ENCODE results near the gene COPB2. TPM values are rescaled to one million over a fixed set of nuclear protein-coding genes. Genes with fewer than 3 reads are reported as not detected.
"Not testable (repeated sequence)": the region's sequence is repeated elsewhere in the genome, so short reads cannot be mapped to it uniquely, and the experiment has no call there.

COPB2 gene
- total RNA-seq, 1 donor from 2014 or later = 159 TPM

DNA sequence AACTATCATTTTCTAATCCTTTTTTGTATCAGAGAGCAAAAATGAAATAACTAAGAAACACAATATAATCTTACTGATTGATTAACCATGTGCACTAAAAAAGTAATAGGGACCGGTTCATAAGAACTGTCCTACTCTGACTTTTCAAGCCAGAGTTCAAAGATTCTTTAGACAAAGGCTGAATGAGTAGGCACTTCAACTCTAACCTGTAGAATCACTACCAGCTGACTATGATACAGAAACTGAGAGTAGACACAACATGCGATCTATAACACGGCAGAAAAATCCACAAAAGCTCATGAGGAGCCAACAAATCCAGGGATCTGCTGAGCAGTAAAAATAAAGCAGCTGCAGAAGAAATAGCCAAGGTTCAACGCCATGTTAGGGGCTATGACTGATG lies 8.9 kb downstream of the COPB2 start:
- DNase-seq (ENCODE audit: low read depth) = no peak

- no peak for DNase-seq (ENCODE audit: low read depth)
Observed at GRCh38 chr3:139378587-139379241, 10.7 kb downstream of the COPB2 start.

- DNase-seq (ENCODE audit: low read depth) = no peak
Observed at GRCh38 chr3:139377378-139377777, 12.1 kb downstream of the COPB2 start.

- no peak for DNase-seq (ENCODE audit: low read depth)
Observed at GRCh38 chr3:139374099-139374498, 15.3 kb downstream of the COPB2 start.

GRCh38 chr3:139364549-139364948 lies 24.9 kb downstream of the COPB2 start:
- DNase-seq (ENCODE audit: low read depth) = no peak

- DNase-seq (ENCODE audit: low read depth) = no peak
Observed at GRCh38 chr3:139361276-139361675, 28.2 kb downstream of the COPB2 start.

DNA sequence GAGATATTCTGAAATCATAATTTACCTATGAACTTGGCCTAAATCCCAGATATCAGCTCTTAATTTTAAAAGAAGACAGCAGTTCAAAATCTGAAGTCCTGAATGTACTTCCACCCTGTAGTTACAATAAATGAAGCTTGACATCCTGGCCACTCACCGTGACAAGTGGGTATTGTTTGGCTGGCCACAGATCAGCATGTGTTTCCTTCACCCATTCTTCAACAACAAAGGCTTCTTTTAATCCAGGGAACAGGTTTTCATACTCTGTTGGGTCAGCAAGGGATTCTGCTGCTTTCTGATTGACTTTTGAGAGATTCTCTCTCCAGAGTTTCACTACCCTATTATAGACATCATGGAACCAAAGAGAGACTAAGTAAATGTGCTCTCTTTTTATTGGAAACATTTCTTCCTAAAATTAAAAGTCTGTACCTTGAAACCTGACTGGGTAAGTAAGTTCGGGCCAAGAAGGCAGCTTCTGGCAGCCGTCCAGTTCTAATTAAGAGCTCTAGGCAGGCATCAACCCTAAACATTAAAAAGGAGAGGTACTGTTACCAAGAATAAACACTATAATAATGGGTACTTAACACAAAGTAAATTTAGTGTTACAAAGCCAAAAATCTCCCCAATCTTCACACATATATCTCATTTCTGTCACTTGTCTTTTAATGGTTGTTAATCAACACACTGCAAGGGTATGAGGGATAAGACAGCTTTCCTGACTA lies 30.4 kb downstream of the COPB2 start:
- DNase-seq (ENCODE audit: low read depth) = no peak

- no peak for DNase-seq (ENCODE audit: low read depth)
Observed at GRCh38 chr3:139357899-139358298, 31.5 kb downstream of the COPB2 start.

GRCh38 chr3:139355891-139356290 lies 33.6 kb downstream of the COPB2 start:
- DNase-seq (ENCODE audit: low read depth) = no peak

DNA sequence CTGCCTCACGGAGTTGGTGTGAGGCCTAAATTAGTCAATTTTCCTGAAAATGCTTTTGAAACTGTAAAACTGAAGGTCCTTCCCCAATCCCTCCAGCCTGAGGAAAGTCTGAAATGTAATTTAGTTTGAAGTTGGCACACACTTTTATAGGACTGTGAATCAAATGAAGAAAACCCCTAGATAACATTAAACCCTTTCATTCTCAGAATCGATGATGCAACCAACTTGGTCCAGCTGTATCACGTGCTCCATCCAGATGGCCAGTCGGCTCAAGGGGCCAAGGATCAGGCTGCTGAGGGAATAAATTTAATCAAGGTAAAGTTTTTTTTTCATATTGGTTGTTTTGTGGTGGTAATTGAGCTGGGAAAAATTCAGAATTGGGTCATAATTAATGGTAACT lies 34.0 kb downstream of the COPB2 start:
- DNase-seq (ENCODE audit: low read depth) = peak; percentile 9

- DNase-seq (ENCODE audit: low read depth) = no peak
Observed at GRCh38 chr3:139354661-139355060, 34.8 kb downstream of the COPB2 start.

- DNase-seq (ENCODE audit: low read depth) = peak; percentile 50
Observed at GRCh38 chr3:139353920-139354556, 35.4 kb downstream of the COPB2 start.

DNA sequence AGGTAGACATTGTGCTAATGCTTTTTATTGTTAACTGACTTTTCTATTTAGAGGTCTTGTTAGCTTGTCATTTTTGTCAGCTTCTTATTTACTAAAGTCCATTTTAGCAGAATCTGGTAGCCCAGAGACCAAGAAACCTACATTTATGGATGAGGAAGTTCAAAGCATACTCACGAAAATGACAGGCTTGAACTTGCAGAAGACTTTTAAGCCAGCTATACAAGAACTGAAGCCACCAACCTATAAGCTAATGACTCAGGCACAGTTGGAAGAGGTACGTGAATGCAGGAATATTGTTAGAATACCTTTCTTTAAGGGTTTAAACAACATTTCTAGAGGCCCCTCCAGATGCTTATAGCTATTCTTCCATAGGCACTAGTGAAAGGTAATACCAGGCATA lies 42.7 kb downstream of the COPB2 start:
- DNase-seq (ENCODE audit: low read depth) = no peak

- peak; percentile 93 for DNase-seq (ENCODE audit: low read depth)
Observed at GRCh38 chr3:139343895-139344856, 45.3 kb downstream of the COPB2 start, which contains the start of gene MRPS22. Gene MRPS22, plus strand, starts transcription at chr3:139344020. Its CDS starts 7 bp downstream, at chr3:139344027.

DNA sequence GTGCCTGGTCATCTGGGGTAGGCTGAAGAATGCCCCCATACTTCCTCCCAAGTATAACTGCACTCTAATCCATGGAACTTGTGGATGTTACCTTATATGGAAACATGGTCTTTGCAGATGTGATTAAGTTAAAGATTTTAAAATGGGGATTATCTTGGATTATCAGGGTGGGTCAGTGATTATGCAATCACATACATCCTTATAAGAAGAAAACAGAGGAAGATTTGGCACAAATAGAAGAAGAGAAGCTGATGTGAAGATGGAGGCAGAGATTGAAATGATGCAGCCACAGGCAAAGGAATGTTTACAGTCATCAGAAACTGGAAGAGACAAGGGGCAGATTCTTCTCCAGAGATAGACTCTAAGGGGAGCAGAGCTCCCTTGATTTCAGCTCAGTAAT lies 47.4 kb downstream of the COPB2 start:
- DNase-seq (ENCODE audit: low read depth) = no peak

- no peak for DNase-seq (ENCODE audit: low read depth)
Observed at GRCh38 chr3:139340784-139341183, 48.7 kb downstream of the COPB2 start.

DNA sequence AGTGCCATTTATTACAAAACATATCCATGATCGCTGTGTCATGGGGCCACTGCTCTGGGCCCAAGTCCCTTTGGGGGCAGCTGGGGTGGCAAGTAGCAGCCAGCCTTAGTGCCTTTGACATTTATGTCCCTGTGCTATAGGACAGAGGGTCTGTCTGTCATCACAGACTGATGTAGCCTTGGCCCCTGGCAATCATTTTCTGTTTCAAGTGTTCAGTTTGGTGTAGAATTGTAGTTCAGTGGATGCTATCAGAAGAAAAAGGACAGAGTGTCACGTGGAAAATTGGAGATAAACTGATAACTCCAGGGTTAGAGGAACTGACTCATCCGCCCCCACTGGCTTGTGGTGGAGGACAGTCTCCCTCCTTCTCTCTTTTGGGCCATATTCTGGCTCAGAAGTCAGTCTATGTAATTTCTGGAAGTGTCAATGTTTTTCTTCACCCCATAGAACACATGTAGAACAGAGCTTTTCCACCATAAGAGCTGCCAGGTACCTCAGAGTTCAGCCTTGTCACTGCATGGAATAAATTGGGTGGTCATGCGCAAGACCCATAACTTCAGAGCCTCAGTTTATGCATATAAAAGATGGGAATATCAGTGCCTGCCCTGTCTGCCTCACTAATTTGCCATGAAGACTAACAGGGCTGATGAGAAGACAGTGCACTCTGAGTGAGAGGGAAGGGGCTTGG lies 50.1 kb downstream of the COPB2 start:
- no peak for DNase-seq (ENCODE audit: low read depth)

- DNase-seq (ENCODE audit: low read depth) = no peak
Observed at GRCh38 chr3:139338405-139338804, 51.0 kb downstream of the COPB2 start.

DNA sequence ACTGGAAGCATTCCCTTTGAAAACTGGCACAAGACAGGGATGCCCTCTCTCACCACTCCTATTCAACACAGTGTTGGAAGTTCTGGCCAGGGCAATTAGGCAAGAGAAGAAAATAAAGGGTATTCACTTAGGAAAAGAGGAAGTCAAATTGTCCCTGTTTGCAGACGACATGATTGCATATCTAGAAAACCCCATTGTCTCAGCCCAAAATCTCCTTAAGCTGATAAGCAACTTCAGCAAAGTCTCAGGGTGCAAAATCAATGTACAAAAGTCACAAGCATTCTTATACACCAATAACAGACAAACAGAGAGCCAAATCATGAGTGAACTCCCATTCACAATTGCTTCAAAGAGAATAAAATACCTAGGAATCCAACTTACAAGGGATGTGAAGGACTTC lies 54.8 kb downstream of the COPB2 start:
- DNase-seq (ENCODE audit: low read depth) = not testable (repeated sequence)

- no peak for DNase-seq (ENCODE audit: low read depth)
Observed at GRCh38 chr3:139332092-139332491, 57.4 kb downstream of the COPB2 start.
